Measurements from ENCODE around the gene RNF8.

Gene RNF8

DNA sequence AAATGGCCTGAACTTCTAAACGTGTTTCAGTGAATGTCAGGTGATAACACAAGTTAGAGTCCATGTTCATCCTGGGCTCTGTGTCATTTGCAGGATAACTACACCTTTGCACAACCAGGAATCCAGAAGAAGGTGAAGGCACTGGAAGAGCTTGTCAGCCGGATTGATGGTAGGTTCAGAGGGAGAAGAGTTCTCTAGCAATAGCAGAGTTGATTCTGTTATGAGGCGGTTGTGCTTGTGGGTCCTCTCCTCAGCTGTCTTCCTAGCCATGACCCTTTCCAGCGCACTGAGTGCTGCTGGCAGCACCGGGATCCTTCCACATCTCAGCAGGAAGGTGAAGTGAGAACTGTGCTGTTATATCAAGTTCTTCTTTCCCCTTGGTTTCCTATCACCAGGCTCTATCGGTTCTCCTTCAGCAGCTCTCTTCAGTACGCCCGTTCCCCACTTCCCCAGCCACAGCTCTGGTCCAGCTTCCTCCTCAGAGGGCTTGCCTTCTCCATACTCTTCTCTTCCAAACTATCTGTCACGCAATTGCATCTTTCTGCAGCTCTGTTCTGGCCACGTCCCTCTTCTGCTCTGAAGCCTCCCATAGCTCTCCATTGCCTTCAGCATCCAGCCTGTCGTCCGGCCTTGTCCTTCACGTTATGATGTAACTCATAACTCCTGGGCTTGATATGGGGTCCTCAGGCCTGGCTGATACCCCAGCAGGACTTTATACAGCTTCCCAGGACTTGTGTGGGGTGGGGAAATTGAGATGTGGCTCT is 39.9 kb upstream of the RNF8 start:
- Histone ChIP-seq H3K4me1 (ENCODE audit: control insufficient read depth in 1 of 2, insufficient read depth in 1 of 2, low read depth in 1 of 2, low read length in 1 of 2) (no peaks in the 10 kb centered on the region), H3K4me3 (ENCODE audit: low read depth in 1 of 2, low read length in 1 of 2) (no peak overlapping the region), H3K36me3 (peaks cover 68% of the 10 kb centered on the region), H3K9me3 (no peaks in the 10 kb centered on the region), H3K27ac (no peak overlapping the region), H3K27me3 (no peaks in the 10 kb centered on the region)
- TF ChIP-seq, protein P1, sequence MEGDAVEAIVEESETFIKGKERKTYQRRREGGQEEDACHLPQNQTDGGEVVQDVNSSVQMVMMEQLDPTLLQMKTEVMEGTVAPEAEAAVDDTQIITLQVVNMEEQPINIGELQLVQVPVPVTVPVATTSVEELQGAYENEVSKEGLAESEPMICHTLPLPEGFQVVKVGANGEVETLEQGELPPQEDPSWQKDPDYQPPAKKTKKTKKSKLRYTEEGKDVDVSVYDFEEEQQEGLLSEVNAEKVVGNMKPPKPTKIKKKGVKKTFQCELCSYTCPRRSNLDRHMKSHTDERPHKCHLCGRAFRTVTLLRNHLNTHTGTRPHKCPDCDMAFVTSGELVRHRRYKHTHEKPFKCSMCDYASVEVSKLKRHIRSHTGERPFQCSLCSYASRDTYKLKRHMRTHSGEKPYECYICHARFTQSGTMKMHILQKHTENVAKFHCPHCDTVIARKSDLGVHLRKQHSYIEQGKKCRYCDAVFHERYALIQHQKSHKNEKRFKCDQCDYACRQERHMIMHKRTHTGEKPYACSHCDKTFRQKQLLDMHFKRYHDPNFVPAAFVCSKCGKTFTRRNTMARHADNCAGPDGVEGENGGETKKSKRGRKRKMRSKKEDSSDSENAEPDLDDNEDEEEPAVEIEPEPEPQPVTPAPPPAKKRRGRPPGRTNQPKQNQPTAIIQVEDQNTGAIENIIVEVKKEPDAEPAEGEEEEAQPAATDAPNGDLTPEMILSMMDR (IDR thresholded peaks at IDR 0.05): no peak

- Histone ChIP-seq H3K27me3 (no peaks in the 10 kb centered on the region), H3K4me1 (ENCODE audit: control insufficient read depth in 1 of 2, insufficient read depth in 1 of 2, low read depth in 1 of 2, low read length in 1 of 2) (no peaks in the 10 kb centered on the region), H3K9me3 (no peaks in the 10 kb centered on the region), H3K27ac (no peak overlapping the region), H3K36me3 (peaks cover 73% of the 10 kb centered on the region), H3K4me3 (ENCODE audit: low read depth in 1 of 2, low read length in 1 of 2) (no peak overlapping the region)
- TF ChIP-seq, protein P1 (IDR thresholded peaks at IDR 0.05): no peak
Observed at GRCh38 chr6:37314487-37315156, 39.2 kb upstream of the RNF8 start.

DNA sequence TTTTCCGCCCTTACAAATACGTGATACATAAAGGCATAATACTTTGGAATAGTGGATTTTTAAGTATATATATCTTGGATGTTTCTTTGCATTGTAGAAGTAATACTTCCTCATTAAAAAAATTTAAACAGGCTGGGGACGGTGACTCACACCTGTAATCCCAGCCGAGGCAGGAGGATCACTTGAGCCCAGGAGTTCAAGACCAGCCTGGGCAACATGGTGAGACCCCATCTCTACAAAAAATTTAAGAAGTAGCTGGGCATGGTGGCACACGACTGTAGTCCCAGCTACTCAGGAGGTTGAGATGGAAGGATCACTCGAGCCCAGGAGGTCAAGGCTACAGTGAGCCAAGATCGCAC is 38.6 kb upstream of the RNF8 start:
- Histone ChIP-seq H3K36me3 (peaks cover 78% of the 10 kb centered on the region), H3K9me3 (no peaks in the 10 kb centered on the region), H3K4me3 (ENCODE audit: low read depth in 1 of 2, low read length in 1 of 2) (no peak overlapping the region), H3K27ac (no peak overlapping the region), H3K4me1 (ENCODE audit: control insufficient read depth in 1 of 2, insufficient read depth in 1 of 2, low read depth in 1 of 2, low read length in 1 of 2) (no peaks in the 10 kb centered on the region), H3K27me3 (no peaks in the 10 kb centered on the region)
- TF ChIP-seq, protein P1 (IDR thresholded peaks at IDR 0.05): no peak

DNA sequence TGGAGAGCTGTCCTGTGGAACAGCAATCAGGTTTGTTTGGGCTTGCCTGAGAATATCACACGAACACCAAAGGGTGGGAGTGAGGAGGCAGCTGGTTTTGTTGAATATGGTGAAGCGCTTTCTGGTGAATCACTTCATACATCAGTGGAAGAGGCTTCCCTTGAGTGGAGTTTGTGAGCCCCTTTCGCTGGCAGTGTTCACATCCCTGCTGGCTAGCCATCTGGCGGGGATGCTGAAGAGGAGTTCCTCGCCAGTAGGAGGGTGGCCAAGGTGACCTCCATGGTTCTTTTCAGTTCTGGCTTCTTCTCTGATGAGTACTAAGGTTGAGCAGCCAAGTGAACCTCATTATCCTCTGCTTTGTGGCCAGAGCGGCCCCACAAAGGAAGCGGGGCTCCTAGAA is 37.7 kb upstream of the RNF8 start:
- Histone ChIP-seq H3K27me3 (no peaks in the 10 kb centered on the region), H3K9me3 (no peaks in the 10 kb centered on the region), H3K4me3 (ENCODE audit: low read depth in 1 of 2, low read length in 1 of 2) (no peak overlapping the region), H3K4me1 (ENCODE audit: control insufficient read depth in 1 of 2, insufficient read depth in 1 of 2, low read depth in 1 of 2, low read length in 1 of 2) (no peaks in the 10 kb centered on the region), H3K36me3 (peaks cover 87% of the 10 kb centered on the region), H3K27ac (no peak overlapping the region)
- TF ChIP-seq, protein P1 (IDR thresholded peaks at IDR 0.05): no peak

- Histone ChIP-seq H3K27me3 (no peaks in the 10 kb centered on the region), H3K36me3 (peaks cover 94% of the 10 kb centered on the region), H3K9me3 (no peaks in the 10 kb centered on the region), H3K4me1 (ENCODE audit: control insufficient read depth in 1 of 2, insufficient read depth in 1 of 2, low read depth in 1 of 2, low read length in 1 of 2) (no peaks in the 10 kb centered on the region), H3K27ac (no peak overlapping the region), H3K4me3 (ENCODE audit: low read depth in 1 of 2, low read length in 1 of 2) (no peak overlapping the region)
- TF ChIP-seq, protein P1 (IDR thresholded peaks at IDR 0.05): no peak
Observed at GRCh38 chr6:37317312-37318038, 36.3 kb upstream of the RNF8 start.
